GM15510 (cell line): ENCODE results near the gene TMEM145.

Experiments used
- POLR2A ChIP-seq: IDR thresholded peaks from 3 replicates; pipeline ENCODE4 v1.6.1; 2011; ENCODE audit warnings: borderline replicate concordance; ENCODE audit not compliant: insufficient read length; ENCODE audit errors: extremely low read depth

TMEM145 gene

GRCh38 chr19:42292963-42293362 lies 20.1 kb upstream of the TMEM145 start:
- TF ChIP-seq POLR2A: no peak

GRCh38 chr19:42293540-42293939 lies 19.6 kb upstream of the TMEM145 start:
- no peak for TF ChIP-seq POLR2A

- TF ChIP-seq POLR2A: no peak
These were observed 19.2 kb upstream of the TMEM145 start for GRCh38 chr19:42293948-42294347.

GRCh38 chr19:42294471-42295137 lies 18.5 kb upstream of the TMEM145 start:
- TF ChIP-seq POLR2A: no peak

- no peak for TF ChIP-seq POLR2A
These were observed 17.8 kb upstream of the TMEM145 start for GRCh38 chr19:42295342-42295741.

- TF ChIP-seq POLR2A: peak; percentile 17
These were observed 17.1 kb upstream of the TMEM145 start for GRCh38 chr19:42295831-42296525.

- peak; percentile 11 for TF ChIP-seq POLR2A
These were observed 16.1 kb upstream of the TMEM145 start for GRCh38 chr19:42297039-42297438.

- no peak for TF ChIP-seq POLR2A
These were observed 11.4 kb upstream of the TMEM145 start, which contains the start of gene PRR19 for GRCh38 chr19:42301646-42302203. PRR19 (plus strand) TSS chr19:42302132; CDS start chr19:42309585, 7,453 bp downstream.

- TF ChIP-seq POLR2A: no peak
These were observed 10.0 kb upstream of the TMEM145 start for GRCh38 chr19:42303101-42303464.

GRCh38 chr19:42303876-42304275 lies 9.2 kb upstream of the TMEM145 start:
- no peak for TF ChIP-seq POLR2A

- no peak for TF ChIP-seq POLR2A
These were observed 6.5 kb upstream of the TMEM145 start for GRCh38 chr19:42306646-42307045.

GRCh38 chr19:42309686-42310085 lies 3.4 kb upstream of the TMEM145 start:
- TF ChIP-seq POLR2A: no peak

GRCh38 chr19:42311657-42312056 lies 1.5 kb upstream of the TMEM145 start:
- no peak for TF ChIP-seq POLR2A

- no peak for TF ChIP-seq POLR2A
These were observed 739 bp upstream of the TMEM145 start for GRCh38 chr19:42312370-42312769.

- TF ChIP-seq POLR2A: no peak
These were observed 989 bp downstream of the TMEM145 start for GRCh38 chr19:42313840-42314755.
